Glutamatergic neuron (in vitro differentiated cells): Measurements from ENCODE around the gene DNAH6. TPM values are rescaled to one million over a fixed set of nuclear protein-coding genes. Genes with fewer than 3 reads are reported as not detected.

Source experiments
- DNase-seq: peaks from one replicate; pipeline ENCODE4 v3.0.0; 2022
- H3K27ac Mint-ChIP-seq: one replicate; pipeline ENCODE4 v1.8.0; 2020; ENCODE audit warnings: mild to moderate bottlenecking, mixed read lengths, inconsistent platforms; ENCODE audit not compliant: unreplicated experiment
- H3K27me3 Mint-ChIP-seq: one replicate; pipeline ENCODE4 v1.8.0; 2020; ENCODE audit warnings: mild to moderate bottlenecking, moderate library complexity, mixed read lengths, inconsistent platforms; ENCODE audit not compliant: unreplicated experiment
- H3K36me3 Mint-ChIP-seq: one replicate; pipeline ENCODE4 v1.8.0; 2020; ENCODE audit warnings: mild to moderate bottlenecking, mixed read lengths, inconsistent platforms; ENCODE audit not compliant: unreplicated experiment
- H3K4me1 Mint-ChIP-seq: one replicate; pipeline ENCODE4 v1.8.0; 2020; ENCODE audit warnings: mild to moderate bottlenecking, low read depth, mixed read lengths, inconsistent platforms; ENCODE audit not compliant: unreplicated experiment
- H3K4me3 Mint-ChIP-seq: one replicate; pipeline ENCODE4 v1.8.0; 2020; ENCODE audit warnings: mild to moderate bottlenecking, mixed read lengths, inconsistent platforms; ENCODE audit not compliant: unreplicated experiment
- H3K9me3 Mint-ChIP-seq: one replicate; pipeline ENCODE4 v1.8.0; 2020; ENCODE audit warnings: mild to moderate bottlenecking, moderate library complexity, mixed read lengths, inconsistent platforms; ENCODE audit not compliant: unreplicated experiment
- CTCF ChIP-seq: fragments of 200-600 bp; sonication (generic); IDR thresholded peaks from one replicate; pipeline ENCODE4 v1.5.0; 2021; ENCODE audit not compliant: partially characterized antibody, unreplicated experiment
- total RNA-seq: library from RNA; stranded (reverse); fragmentation: NEBNext Ultra II Directional; extraction: Animal tissue kit (Norgen Biotek cat#: 25700); gene quantifications from one replicate; pipeline ENCODE4 v1.2.1, GENCODE V29; 2021; ENCODE audit not compliant: unreplicated experiment

The DNAH6 gene
- total RNA-seq, 1 donor from 2014 or later = 0.86 TPM

GRCh38 chr2:84811839-84812431, 295.6 kb downstream of the DNAH6 start:
- H3K27me3 Mint-ChIP-seq = peaks cover 4% of the 10 kb centered on the region

GRCh38 chr2:84815146-84815545, 298.8 kb downstream of the DNAH6 start:
- Mint-ChIP-seq H3K27ac (no peak overlapping the region), H3K27me3 (peaks cover 2% of the 10 kb centered on the region), H3K36me3 (no peaks in the 10 kb centered on the region), H3K9me3 (no peaks in the 10 kb centered on the region), H3K4me1 (no peaks in the 10 kb centered on the region), H3K4me3 (no peak overlapping the region)
- TF ChIP-seq CTCF = no peak
- DNase-seq = no peak

More at GRCh38 chr2:84811839-84812431, 295.6 kb downstream of the DNAH6 start:
- DNase-seq = no peak
- Mint-ChIP-seq H3K36me3 (no peaks in the 10 kb centered on the region), H3K9me3 (no peaks in the 10 kb centered on the region), H3K4me3 (no peak overlapping the region), H3K4me1 (no peaks in the 10 kb centered on the region), H3K27ac (no peak overlapping the region)
- no peak for TF ChIP-seq CTCF

DNA sequence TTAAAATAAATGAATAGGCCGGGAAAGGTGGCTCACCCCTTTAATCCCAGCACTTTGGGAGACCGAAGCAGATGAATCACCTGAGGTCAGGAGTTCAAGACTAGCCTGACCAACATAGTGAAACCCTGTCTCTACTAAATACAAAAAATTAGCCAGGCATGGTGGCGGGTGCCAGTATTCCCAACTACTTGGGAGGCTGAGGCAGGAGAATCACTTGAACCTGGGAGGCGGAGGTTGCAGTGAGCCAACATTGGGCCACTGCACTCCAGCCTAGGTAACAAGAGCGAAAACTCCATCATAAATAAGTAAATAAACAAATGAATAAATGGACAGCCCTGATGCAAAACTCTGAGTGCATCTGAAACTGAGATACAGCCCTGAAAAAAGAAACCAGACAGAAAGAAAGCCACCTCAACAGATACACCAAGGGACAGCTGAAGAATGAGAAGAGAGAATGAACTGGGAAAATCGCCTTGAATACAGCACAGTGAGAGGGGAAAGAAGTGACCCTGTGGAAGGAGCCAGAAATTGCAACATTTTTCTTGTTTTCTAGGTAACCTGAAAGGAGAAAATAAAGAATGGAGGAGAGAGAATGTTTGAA, 300.2 kb downstream of the DNAH6 start:
- no peak overlapping the region for H3K4me3 Mint-ChIP-seq
- H3K27ac Mint-ChIP-seq = no peak overlapping the region
- peaks cover 2% of the 10 kb centered on the region for H3K27me3 Mint-ChIP-seq
- no peak for TF ChIP-seq CTCF
- no peaks in the 10 kb centered on the region for H3K9me3 Mint-ChIP-seq
- H3K36me3 Mint-ChIP-seq = no peaks in the 10 kb centered on the region
- H3K4me1 Mint-ChIP-seq = no peaks in the 10 kb centered on the region
- no peak for DNase-seq

DNA sequence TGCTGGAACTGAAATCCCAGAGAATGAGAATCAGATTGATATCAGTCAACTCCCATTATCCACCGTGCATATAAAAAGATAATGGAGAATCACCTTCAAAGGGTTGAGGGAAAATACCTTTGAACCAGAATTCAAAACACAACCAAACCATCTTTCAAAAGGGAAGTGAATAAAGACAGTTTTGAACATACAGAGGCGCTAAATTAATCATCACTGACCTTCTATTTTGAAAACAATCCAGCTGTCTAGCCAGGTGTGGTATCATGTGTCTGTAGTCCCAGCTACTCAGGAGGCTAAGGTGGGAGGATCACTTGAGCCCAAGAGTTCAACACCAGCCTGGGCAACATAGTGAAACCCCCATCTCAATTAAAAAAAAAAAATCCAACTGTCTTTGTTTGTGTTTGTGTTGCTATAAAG, 300.9 kb downstream of the DNAH6 start:
- no peak for TF ChIP-seq CTCF
- Mint-ChIP-seq H3K9me3 (no peaks in the 10 kb centered on the region), H3K27ac (no peak overlapping the region), H3K27me3 (peaks cover 2% of the 10 kb centered on the region), H3K36me3 (no peaks in the 10 kb centered on the region), H3K4me3 (no peak overlapping the region), H3K4me1 (no peaks in the 10 kb centered on the region)
- DNase-seq = no peak

- H3K27me3 Mint-ChIP-seq = no peaks in the 10 kb centered on the region
- H3K9me3 Mint-ChIP-seq = no peaks in the 10 kb centered on the region
- H3K27ac Mint-ChIP-seq = no peak overlapping the region
- no peak for TF ChIP-seq CTCF
- H3K4me1 Mint-ChIP-seq = no peaks in the 10 kb centered on the region
- no peaks in the 10 kb centered on the region for H3K36me3 Mint-ChIP-seq
- H3K4me3 Mint-ChIP-seq = no peak overlapping the region
- DNase-seq = no peak
Measured at GRCh38 chr2:84821806-84822205, 305.5 kb downstream of the DNAH6 start.
